GM10847 (cell line): ENCODE results near the gene CRB2.

ENCODE experiments used
- POLR2A ChIP-seq: IDR thresholded peaks from 2 replicates; pipeline ENCODE4 v1.6.1; 2011; ENCODE audit not compliant: insufficient read length; ENCODE audit errors: extremely low read depth

Gene CRB2

DNA sequence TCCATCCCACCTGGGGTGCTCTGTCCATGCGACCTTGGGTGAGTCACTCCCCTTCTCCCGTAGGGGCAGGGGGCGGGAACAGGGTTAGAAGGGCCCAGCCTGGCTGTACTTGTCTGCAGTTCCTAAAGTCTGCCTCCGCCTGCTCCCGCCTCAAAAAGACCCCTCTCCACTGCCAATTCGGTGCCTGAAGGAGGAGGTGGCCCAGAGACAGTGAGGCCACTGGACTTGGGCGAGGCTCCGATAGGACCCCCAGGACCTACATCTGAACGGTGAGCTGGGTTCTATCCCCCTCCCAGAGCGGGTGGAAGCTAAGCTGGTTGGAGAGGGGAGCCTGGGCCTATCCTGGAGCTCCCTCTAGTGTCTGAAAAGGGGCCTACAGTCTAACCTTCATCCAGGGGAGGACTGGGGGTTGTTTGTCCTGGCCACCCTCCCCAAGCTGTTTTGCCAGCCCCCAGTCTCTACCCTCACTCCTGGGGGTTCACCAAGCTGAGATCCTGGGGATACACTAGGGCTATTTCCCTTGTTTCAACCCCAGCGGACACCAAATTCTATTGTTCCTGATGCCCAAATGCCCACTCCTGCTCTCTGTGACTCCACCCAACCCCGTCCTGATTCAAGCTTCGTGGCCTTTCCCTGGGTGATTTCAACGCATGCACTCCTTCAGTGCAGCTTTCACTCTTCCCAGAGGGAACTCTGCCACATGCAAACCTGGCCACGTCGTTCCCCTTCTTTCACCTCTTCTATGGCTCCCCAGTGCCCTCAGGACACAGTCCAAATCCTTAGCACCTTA lies 6.1 kb upstream of the CRB2 start:
- TF ChIP-seq POLR2A, result no peak

DNA sequence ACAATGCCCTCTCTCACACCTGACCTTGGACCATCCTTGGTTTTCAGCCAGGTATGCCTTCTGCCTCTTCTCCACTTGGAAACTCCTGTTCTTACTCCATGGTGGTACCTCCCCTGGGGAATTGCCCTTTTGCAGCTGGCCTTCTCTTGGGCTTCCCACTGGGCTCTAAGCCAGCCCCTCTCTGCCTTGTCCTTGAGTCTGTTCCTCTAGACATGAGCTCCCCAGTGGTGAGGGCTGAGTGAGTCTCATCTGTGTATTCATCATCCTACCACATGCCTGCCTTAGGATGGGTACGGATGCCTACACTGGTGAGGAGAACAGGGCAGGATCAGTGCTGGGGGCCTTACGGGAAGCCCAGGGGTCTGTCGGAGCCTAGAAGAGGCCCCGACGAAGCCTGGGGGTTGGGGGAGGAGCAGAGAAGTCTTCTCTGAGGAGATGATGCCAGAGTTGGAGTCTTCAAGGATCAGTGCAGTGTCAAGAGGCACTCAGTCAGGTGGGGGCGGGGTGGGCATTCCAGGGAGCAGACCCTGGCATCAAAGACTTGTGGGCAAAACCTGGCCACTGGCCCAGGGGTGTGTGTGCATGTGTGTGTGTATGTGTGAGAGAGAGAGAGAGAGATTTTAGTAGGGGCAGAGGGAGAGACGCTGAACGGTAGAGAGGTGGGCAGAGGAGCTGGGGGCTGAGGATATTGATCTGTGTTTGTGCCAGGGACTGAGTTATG lies 5.2 kb upstream of the CRB2 start:
- no peak for TF ChIP-seq POLR2A

DNA sequence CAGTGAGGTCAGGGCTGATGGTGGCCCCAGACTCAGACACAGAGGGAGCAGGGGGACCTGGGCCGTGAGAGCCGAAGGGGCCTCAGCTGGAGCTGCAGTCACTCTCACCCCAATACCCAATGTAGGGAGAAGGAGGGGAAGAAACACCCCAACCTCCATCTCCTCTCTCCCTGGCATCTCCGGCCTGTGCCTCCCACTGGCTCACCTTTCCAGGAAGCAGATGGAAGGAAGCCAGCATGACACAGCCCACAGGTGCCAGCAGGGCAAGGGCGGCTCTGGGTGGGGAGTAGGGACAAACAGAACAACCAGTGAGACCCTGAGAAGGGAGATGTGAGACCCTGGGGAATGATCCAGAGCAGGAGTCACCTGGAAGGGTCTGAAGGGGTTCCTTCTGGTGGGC lies 3.0 kb upstream of the CRB2 start:
- no peak for TF ChIP-seq POLR2A

DNA sequence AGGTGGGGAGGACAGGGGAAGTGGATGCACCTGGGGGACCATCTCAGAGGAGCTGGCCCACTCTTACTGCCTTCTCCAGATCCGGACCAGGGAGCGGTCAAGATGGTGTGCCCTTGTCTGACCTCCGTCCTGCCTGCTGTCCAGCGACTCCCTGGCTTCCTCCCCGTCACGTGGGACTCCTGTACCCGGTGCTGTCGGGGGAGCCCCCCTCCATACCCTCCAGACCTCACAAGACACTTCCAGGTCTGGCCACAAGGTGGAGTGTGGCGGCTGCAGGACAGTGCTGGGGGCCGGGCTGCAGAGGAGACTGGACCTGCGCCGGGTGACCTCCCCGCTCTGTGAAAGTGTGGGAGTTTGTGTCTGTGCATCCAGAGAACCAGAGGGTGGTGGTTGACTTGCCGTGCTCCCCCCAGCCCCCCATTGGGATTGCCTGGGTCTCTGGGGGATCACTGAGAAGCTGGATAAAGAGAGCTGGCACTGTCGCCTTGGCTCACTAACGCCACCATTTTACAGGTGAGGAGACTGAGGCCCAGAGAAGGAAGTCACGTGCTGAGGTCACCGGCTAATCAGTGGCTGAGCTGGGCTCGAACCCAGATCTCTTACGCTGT lies 1.9 kb upstream of the CRB2 start:
- no peak for TF ChIP-seq POLR2A

DNA sequence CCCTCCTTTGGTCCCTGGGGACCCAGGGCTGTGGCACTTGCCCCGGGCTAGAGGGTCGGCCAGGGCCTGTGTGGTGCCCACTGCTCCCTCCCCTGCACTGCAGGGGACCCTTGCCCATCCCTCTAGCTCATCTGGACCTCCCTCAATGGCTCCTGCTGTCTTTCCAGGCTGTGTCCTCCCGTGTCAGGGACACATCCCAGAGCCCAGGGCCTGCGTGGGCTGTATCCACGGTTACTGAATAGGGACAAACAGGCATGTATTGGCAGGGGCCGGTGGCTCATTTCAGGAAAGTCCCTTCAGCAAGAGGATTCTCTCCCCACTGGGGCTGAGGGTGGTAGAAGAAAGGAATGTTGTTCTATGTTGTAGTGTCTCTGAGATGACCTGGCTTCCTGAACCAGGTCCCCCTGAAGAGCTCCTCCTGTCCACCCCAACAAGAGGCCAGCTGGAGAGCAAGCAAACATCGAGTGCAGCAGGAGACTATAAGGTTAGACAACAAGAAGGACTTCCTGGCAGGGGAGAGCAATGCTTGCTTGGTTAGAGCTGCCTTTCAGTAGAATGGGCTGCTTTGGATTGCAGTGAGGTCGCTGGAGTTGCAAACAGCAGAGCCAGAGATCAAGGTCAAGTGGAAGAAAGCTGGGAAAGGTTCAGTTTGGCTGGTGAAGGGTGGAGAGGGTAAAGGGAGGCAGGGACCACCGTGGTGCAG lies 1.0 kb upstream of the CRB2 start:
- TF ChIP-seq POLR2A, result no peak

DNA sequence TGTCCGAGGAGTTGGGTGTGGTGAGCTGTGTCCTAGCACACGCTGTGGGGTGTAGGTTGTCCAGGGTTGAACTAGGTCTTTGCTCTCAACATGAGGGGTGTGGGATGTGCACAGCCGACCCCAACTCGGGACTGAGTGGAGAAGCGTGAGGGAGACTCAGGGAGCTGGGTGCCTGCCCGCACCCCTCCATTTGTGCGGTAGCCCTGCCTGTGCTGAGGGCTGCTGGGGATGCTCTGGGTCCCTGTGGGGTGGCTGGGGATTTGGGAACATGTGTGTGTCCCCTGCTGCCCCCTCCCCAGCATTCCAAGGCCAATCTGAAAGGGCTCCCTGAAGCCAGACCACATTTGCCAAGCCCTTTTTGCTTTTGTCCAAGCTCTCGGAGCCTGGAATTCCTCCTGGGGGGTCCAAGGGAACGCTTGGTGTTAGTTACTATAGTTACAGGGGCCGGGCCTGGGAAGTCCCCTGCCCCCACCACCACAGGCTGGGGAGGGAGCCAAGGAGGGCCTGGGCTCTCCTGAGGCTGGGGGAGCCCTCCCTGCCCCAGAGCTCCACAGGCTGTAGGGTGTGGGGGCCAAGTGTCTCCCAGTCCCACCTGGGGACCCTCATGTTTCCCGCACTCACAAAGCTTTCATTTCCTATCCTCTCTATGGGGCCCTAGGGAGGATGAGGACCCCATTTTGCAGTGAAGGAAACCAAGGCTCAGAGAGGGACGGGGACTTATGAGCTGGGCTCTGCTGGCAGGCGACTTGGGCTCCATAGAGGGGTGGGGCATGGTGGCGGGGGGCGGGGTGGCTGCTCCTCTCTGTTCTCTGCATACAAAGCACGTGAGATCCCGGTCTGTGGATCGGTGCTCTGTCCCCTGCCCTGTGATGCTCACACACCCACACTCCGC lies 1.1 kb downstream of the CRB2 start:
- TF ChIP-seq POLR2A, result no peak

DNA sequence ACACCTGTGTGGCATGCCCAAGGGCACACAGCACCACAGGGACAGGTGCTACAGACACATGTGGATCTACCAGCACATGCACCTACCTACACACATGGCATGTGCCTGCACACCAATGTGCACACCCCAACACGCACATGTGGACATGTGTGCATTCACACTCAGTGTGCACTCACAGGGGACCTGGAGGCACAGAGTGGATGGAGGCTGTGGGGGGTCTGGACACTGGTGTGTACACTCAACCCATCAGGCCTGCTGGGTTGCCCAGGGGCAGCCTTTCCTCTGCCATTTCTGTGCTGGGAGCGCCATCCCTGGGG lies 1.7 kb downstream of the CRB2 start:
- TF ChIP-seq POLR2A, result no peak

GRCh38 chr9:123358181-123358905 lies 2.3 kb downstream of the CRB2 start:
- TF ChIP-seq POLR2A, result no peak

GRCh38 chr9:123359106-123359505 lies 3.1 kb downstream of the CRB2 start:
- TF ChIP-seq POLR2A, result no peak

DNA sequence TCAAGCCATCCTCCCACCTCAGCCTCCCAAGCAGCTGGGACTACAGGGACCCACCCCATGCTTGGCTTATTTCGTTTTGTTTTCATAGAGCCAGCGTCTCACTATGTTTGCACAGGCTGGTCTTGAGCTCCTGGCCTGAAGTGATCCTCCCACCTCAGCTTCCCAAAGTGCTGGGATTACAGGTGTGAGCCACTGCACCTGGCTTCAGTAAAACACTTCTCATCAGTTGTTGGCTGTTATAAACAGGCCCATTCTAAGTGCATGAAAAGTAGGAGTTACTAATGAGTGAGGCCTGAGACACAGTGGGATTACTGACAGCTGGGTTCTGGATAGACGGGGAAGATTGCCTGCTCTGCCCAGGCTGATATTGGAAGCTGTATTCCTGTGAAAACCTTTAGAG lies 3.5 kb downstream of the CRB2 start:
- no peak for TF ChIP-seq POLR2A

GRCh38 chr9:123360161-123361085 lies 4.4 kb downstream of the CRB2 start:
- TF ChIP-seq POLR2A, result no peak

- TF ChIP-seq POLR2A, result no peak
Measured at GRCh38 chr9:123361086-123361730, 5.2 kb downstream of the CRB2 start.
